Endothelial cell of umbilical vein (primary cell): Measurements from ENCODE around the gene DLK1. TPM values are rescaled to one million over a fixed set of nuclear protein-coding genes. Genes with fewer than 3 reads are reported as not detected.

ENCODE experiments used
- BruUV-seq: library from RNA; stranded (reverse); fragments of 400-500 nt; replicated peaks from 2 replicates; lab custom pipeline; 2021; lab: Mats Ljungman, UMichigan
- CTCF ChIA-PET: fragments of 300-600, 350-600 bp; sonication (Branson Sonifier 250); formaldehyde crosslinking; loops from one replicate; lab custom pipeline; 2021; ENCODE audit warnings: antibody characterized with exemption, inconsistent platforms; lab: Charles Lee
- POLR2A ChIA-PET: fragments of 300-600, 350-600 bp; sonication (Branson Sonifier 250); formaldehyde crosslinking; loops from one replicate; lab custom pipeline; 2021; ENCODE audit warnings: antibody characterized with exemption, inconsistent platforms; lab: Charles Lee
- DNase-seq: peaks from one replicate; pipeline ENCODE4 v3.0.0-alpha.2; 2011; ENCODE audit warnings: low read depth, low spot score
- FAIRE-seq: peaks from 2 replicates; lab custom pipeline; 2011; peaks lifted over from hg19 to GRCh38; lab: Jason Lieb, UNC
- H2AFZ ChIP-seq: 2 replicates; pipeline ENCODE4 v1.6.0; 2012; ENCODE audit warnings: low read depth, low read length, control low read depth, inconsistent platforms
- H3K27ac ChIP-seq: 2 replicates; pipeline ENCODE4 v1.5.1; 2011; ENCODE audit warnings: low read depth, mild to moderate bottlenecking, control low read depth, low read length, moderate library complexity; ENCODE audit not compliant: insufficient read depth
- H3K27me3 ChIP-seq, 2 experiments: 2 replicates each; pipeline versions ENCODE4 v1.6.0 to v1.6.1; 2011; ENCODE audit warnings: low read length in 2 of 2, mixed read lengths in 1 of 2; ENCODE audit not compliant: control insufficient read depth in 2 of 2, insufficient read depth in 2 of 2
- H3K36me3 ChIP-seq, 2 experiments: 2 replicates in 1 of 2; 3 replicates in 1 of 2; pipeline ENCODE4 v1.5.1; 2011; ENCODE audit warnings: low read length in 2 of 2, mild to moderate bottlenecking in 1 of 2, moderate library complexity in 1 of 2; ENCODE audit not compliant: control insufficient read depth in 2 of 2, insufficient read depth in 2 of 2; ENCODE audit errors: extremely low read depth in 1 of 2
- H3K4me1 ChIP-seq: 3 replicates; pipeline ENCODE4 v1.5.1; 2011; ENCODE audit warnings: mild to moderate bottlenecking, low read length; ENCODE audit not compliant: control insufficient read depth, insufficient read depth; ENCODE audit errors: extremely low read depth
- H3K4me2 ChIP-seq: 2 replicates; pipeline ENCODE4 v1.6.1; 2011; ENCODE audit warnings: low read length, control low read depth, mixed read lengths; ENCODE audit not compliant: insufficient read depth
- H3K4me3 ChIP-seq, 3 experiments: fragments of 200-600 bp in 1 of 3; sonication (generic), shearing (Covaris generic) in 1 of 3; replicated peaks in 1 of 3; 2 replicates each; pipeline ENCODE4 v1.5.1; 2011 to 2016; ENCODE audit warnings: control low read depth in 3 of 3, low read length in 3 of 3, mild to moderate bottlenecking in 2 of 3, inconsistent platforms in 1 of 3, low read depth in 1 of 3, moderate library complexity in 1 of 3; ENCODE audit not compliant: insufficient read depth in 1 of 3
- H3K79me2 ChIP-seq: 2 replicates; pipeline ENCODE4 v1.6.0; 2012; ENCODE audit warnings: low read length, inconsistent platforms; ENCODE audit not compliant: control insufficient read depth, insufficient read depth
- H3K9ac ChIP-seq: replicated peaks from 2 replicates; pipeline ENCODE3; 2011; ENCODE audit warnings: low read length, control low read depth; ENCODE audit not compliant: insufficient read depth; ENCODE audit errors: extremely low read depth
- H3K9me1 ChIP-seq: replicated peaks from 3 replicates; pipeline ENCODE4 v1.6.0; 2011; ENCODE audit warnings: mild to moderate bottlenecking, low read length; ENCODE audit not compliant: control insufficient read depth, insufficient read depth; ENCODE audit errors: extremely low read depth
- H3K9me3 ChIP-seq: replicated peaks from 2 replicates; pipeline ENCODE4 v1.5.1; 2012; ENCODE audit warnings: low read length, inconsistent platforms; ENCODE audit not compliant: control insufficient read depth, insufficient read depth
- H4K20me1 ChIP-seq: replicated peaks from 2 replicates; pipeline ENCODE3; 2011; ENCODE audit warnings: mild to moderate bottlenecking, low read length; ENCODE audit not compliant: control insufficient read depth, insufficient read depth; ENCODE audit errors: extremely low read depth
- CTCF ChIP-seq, 2 donors: IDR thresholded peaks; 1 replicate in 1 of 2; 2 replicates in 1 of 2; pipeline ENCODE4 v1.5.1; 2011; ENCODE audit warnings: low read length in 2 of 2, mild to moderate bottlenecking in 2 of 2, moderate library complexity in 2 of 2, control low read depth in 1 of 2, inconsistent platforms in 1 of 2, low read depth in 1 of 2; ENCODE audit not compliant: insufficient read depth in 1 of 2; ENCODE audit errors: extremely low read depth in 1 of 2
- EZH2 ChIP-seq: IDR thresholded peaks from 2 replicates; pipeline ENCODE4 v1.6.1; 2012; ENCODE audit warnings: borderline replicate concordance, low read depth, mild to moderate bottlenecking, moderate library complexity, low read length, inconsistent platforms; ENCODE audit not compliant: severe bottlenecking
- FOS ChIP-seq: IDR thresholded peaks from 2 replicates; pipeline ENCODE4 v1.6.1; 2011; ENCODE audit warnings: mild to moderate bottlenecking, low read length, moderate library complexity, borderline replicate concordance; ENCODE audit not compliant: insufficient read depth
- JUN ChIP-seq: IDR thresholded peaks from 2 replicates; pipeline ENCODE4 v1.6.1; 2011; ENCODE audit warnings: borderline replicate concordance, low read depth; ENCODE audit not compliant: insufficient read length, insufficient read depth
- MYC ChIP-seq: IDR thresholded peaks from one replicate; pipeline ENCODE4 v1.6.1; 2011; ENCODE audit warnings: mild to moderate bottlenecking, low read depth, low read length
- POLR2A ChIP-seq: IDR thresholded peaks from 2 replicates; pipeline ENCODE4 v1.6.1; 2012; ENCODE audit warnings: low read depth, mild to moderate bottlenecking, control low read depth, low read length
- POLR2AphosphoS5 ChIP-seq: IDR thresholded peaks from 2 replicates; pipeline ENCODE4 v1.6.1; 2012; ENCODE audit warnings: low read depth, mild to moderate bottlenecking, control low read depth, low read length, moderate library complexity; ENCODE audit not compliant: insufficient read depth
- dilution Hi-C: fragments of 300-500 bp; cut with MboI; formaldehyde crosslinking; loops from one replicate; pipeline ENCODE4 v1.15.0; 2019; ENCODE audit warnings: low sequenced_read_pairs; ENCODE audit not compliant: extremely low pct_ligation_motif_present
- intact Hi-C: fragments of 100-400 bp; cut with micrococcal nuclease; formaldehyde crosslinking; loops from one replicate; pipeline ENCODE4 v1.10.0; 2022
- polyA plus RNA-seq, 4 experiments: library from polyadenylated mRNA; depleted of rRNA in 3 of 4; stranded (reverse) in 3 of 4; unstranded in 1 of 4; fragments of >200 nt; gene quantifications; 2 replicates each; pipeline versions ENCODE4 v1.2.1 to v1.2.3, GENCODE V29; 2011 to 2012; ENCODE audit warnings: missing spikeins in 1 of 4
- total RNA-seq: library from RNA; stranded (reverse); gene quantifications from 2 replicates; pipeline ENCODE4 v1.2.3, GENCODE V29; 2021
- TF ChIP-seq, protein P1 (sequence below): IDR thresholded peaks from 2 replicates; pipeline ENCODE4 v1.6.1; 2011; ENCODE audit not compliant: insufficient read depth, insufficient read length

DLK1 gene
- total and polyA plus RNA-seq, 2 donors (not counting 3 experiments of a cell fraction or from before 2014, with no cell fraction given), result not detected

- H3K9me1 ChIP-seq, result no peaks in the 10 kb centered on the region
- FAIRE-seq (no peak), DNase-seq (no peak)
- ChIA-PET CTCF (no interaction called here), POLR2A (no interaction called here)
- intact Hi-C loops (no loop called here), dilution Hi-C loops (no loop called here)
- no peak overlapping the region for H3K4me3 ChIP-seq
- H3K36me3 ChIP-seq, result no peaks in the 10 kb centered on the region
- no peaks in the 10 kb centered on the region for H3K27me3 ChIP-seq
- no peaks in the 10 kb centered on the region for H3K9me3 ChIP-seq
- TF ChIP-seq POLR2A, result no peak
- no peak overlapping the region for H3K4me2 ChIP-seq
- no peak overlapping the region for H2AFZ ChIP-seq
- no TSS peak for BruUV-seq
- no peak overlapping the region for H3K27ac ChIP-seq
- H3K79me2 ChIP-seq, result no peaks in the 10 kb centered on the region
- no peaks in the 10 kb centered on the region for H3K4me1 ChIP-seq
- no peak overlapping the region for H3K9ac ChIP-seq
- no peaks in the 10 kb centered on the region for H4K20me1 ChIP-seq
Observed at GRCh38 chr14:100778526-100778882, 51.8 kb downstream of the DLK1 start.

DNA sequence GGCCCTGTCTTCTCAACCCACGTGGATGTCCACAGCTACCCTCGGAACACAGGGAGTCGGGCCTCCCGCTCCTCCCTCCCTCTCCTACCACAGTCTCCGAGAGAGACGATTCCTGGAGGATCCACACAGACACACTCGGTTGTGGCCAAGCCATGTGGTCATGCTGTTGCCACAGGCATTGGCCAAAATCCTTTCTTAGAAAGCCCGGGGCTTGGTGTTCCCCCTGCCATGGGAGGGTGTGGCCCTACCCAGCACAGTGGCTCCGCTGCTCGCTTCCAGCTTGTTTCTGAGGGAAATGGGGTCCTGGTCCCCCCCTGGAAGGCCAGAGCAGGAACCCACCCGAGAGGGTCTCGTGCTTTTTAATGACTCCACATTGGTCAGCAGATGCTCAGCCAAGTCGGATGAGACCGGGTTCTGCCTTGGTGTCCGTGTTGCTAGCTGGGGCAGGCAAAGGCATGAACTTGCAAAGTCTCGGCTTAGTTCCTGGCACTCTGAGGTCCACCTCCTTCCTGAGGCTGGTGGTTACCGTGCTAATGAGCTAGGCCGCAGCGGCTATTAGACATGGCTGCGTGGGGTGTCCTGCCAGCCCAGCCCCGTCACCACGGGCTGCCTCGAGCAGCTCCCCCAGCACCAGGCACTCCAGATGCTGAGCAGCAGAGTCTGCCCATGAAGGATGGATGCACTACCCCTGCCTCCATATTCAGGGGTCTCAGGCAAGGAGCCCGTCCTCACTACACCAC, 52.4 kb downstream of the DLK1 start:
- H3K4me2 ChIP-seq, result no peak overlapping the region
- no peaks in the 10 kb centered on the region for H3K9me1 ChIP-seq
- dilution Hi-C loops (no loop called here), intact Hi-C loops (no loop called here)
- H3K27ac ChIP-seq, result no peak overlapping the region
- CTCF ChIA-PET, result no interaction called here
- no peak overlapping the region for H3K9ac ChIP-seq
- no TSS peak for BruUV-seq
- no peaks in the 10 kb centered on the region for H3K9me3 ChIP-seq
- H3K4me3 ChIP-seq, result no peak overlapping the region
- no peaks in the 10 kb centered on the region for H3K36me3 ChIP-seq
- no peaks in the 10 kb centered on the region for H3K79me2 ChIP-seq
- H3K4me1 ChIP-seq, result no peaks in the 10 kb centered on the region
- H3K27me3 ChIP-seq, result no peaks in the 10 kb centered on the region
- POLR2A ChIA-PET, result no interaction called here
- TF ChIP-seq MYC (no peak), POLR2AphosphoS5 (no peak), EZH2 (no peak), FOS (no peak), CTCF (IDR thresholded peaks at IDR 0.05; ENCODE audit: extremely low read depth in 1 of 2, insufficient read depth in 1 of 2, low read depth in 1 of 2, low read length in 2 of 2) (no peak), JUN (no peak)
- TF ChIP-seq, protein P1, sequence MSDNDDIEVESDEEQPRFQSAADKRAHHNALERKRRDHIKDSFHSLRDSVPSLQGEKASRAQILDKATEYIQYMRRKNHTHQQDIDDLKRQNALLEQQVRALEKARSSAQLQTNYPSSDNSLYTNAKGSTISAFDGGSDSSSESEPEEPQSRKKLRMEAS, result no peak
- H2AFZ ChIP-seq, result no peak overlapping the region
- DNase-seq, result no peak
- no peak for FAIRE-seq
- no peaks in the 10 kb centered on the region for H4K20me1 ChIP-seq
